Measurements from ENCODE around the gene HDAC10. TPM values are rescaled to one million over a fixed set of nuclear protein-coding genes. Genes with fewer than 3 reads are reported as not detected.
A peak's percentile ranks its signal among the peaks of the same experiment; 100 is the strongest.

HDAC10 gene
- total RNA-seq, 1 experiment from 2014 or later = 45.0 TPM

DNA sequence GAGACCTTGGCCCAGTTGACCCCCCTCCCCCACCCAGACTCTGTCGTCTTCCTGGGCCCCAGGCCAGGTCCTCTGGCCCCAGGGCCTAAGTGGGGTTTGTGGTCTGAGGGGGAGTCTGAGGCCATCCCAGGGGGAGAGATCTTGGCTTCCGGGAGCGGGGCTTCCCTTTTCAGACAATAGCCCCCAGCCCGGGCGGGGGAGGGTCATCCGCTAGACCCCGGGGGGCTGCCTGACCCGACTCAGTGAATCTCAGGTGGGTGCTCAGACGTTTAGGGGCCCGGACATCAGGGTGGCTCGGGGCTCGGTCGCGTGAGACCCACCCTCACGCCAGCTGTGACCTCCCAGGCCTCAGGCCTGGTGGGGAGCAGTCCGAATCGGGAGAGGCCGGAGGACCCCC is 18.5 kb upstream of the HDAC10 start:
- Histone ChIP-seq H2BK20ac (ENCODE audit: low read depth, low read length, poor library complexity, severe bottlenecking) (no peak overlapping the region), H4K5ac (ENCODE audit: insufficient read length, low read depth, low read length) (no peak overlapping the region), H3K14ac (ENCODE audit: insufficient read depth, low read length) (no peak overlapping the region), H3K9ac (ENCODE audit: extremely low read depth, insufficient read length, low read length) (no peak overlapping the region), H3K4ac (ENCODE audit: low read depth, low read length) (no peak overlapping the region), H4K20me1 (ENCODE audit: control insufficient read depth, insufficient read depth, insufficient read length) (no peaks in the 10 kb centered on the region), H3K79me2 (ENCODE audit: insufficient read depth, low read length) (no peaks in the 10 kb centered on the region), H3K23ac (ENCODE audit: insufficient read length, low read depth, low read length) (no peak overlapping the region), H3K27ac (ENCODE audit: insufficient read length, low read depth, low read length) (no peak overlapping the region), H2BK15ac (ENCODE audit: low read depth, low read length) (no peak overlapping the region), H3K56ac (ENCODE audit: insufficient read length, low read depth, low read length) (no peak overlapping the region), H2AFZ (ENCODE audit: low read length) (no peak overlapping the region), H3K4me2 (ENCODE audit: insufficient read depth, insufficient read length, low read length) (peak overlapping the region; percentile 18), H3T11ph (ENCODE audit: low read length) (no peak overlapping the region), H2AK5ac (ENCODE audit: insufficient read length, low read length) (no peak overlapping the region), H2BK120ac (ENCODE audit: low read depth, low read length, poor library complexity, severe bottlenecking) (no peak overlapping the region), H3K4me1 (ENCODE audit: insufficient read depth, low read length) (no peaks in the 10 kb centered on the region), H4K8ac (replicated peaks; ENCODE audit: insufficient read length, low read depth, low read length) (no peak overlapping the region), H3K23me2 (ENCODE audit: insufficient read length, low read depth, low read length, poor library complexity, severe bottlenecking) (peaks cover 5% of the 10 kb centered on the region), H3K9me3 (ENCODE audit: control insufficient read depth, low read depth, low read length) (no peaks in the 10 kb centered on the region), H4K91ac (ENCODE audit: insufficient read length, low read depth, low read length) (no peak overlapping the region), H3K27me3 (ENCODE audit: insufficient read depth, low read length) (peaks cover 15% of the 10 kb centered on the region; the same call in 1 of the 2 replicates), H3K18ac (ENCODE audit: insufficient read length, low read depth, low read length) (no peak overlapping the region), H2BK12ac (ENCODE audit: insufficient read length, low read depth, low read length) (no peak overlapping the region), H3K79me1 (ENCODE audit: insufficient read depth, low read depth, low read length, poor library complexity, severe bottlenecking) (no peaks in the 10 kb centered on the region), H2BK5ac (ENCODE audit: insufficient read length, low read length) (no peak overlapping the region)
- WGBS (ENCODE audit: extremely low coverage, insufficient read length, low lambda C conversion rate) = no CpG with 5 or more reads among the region's 18 CpGs
- DNase-seq = no peak
- Mint-ChIP-seq H3K27ac (no peak overlapping the region), H3K36me3 (ENCODE audit: insufficient read depth in 1 of 3, low read depth in 3 of 3) (peaks cover 0 to 7% (median 3%) of the 10 kb centered on the region in 3 experiments; a peak in 4 of 7 replicates), H3K27me3 (ENCODE audit: low read depth) (peaks cover 68% of the 10 kb centered on the region), H3K4me3 (peak overlapping the region; percentile 52 to 69), H3K9me3 (peaks cover 2 to 3% of the 10 kb centered on the region in 2 experiments; a peak in 2 of 5 replicates), H3K4me1 (peaks cover 2 to 9% of the 10 kb centered on the region in 2 experiments; a peak in 3 of 4 replicates)
- TF ChIP-seq, protein P1, sequence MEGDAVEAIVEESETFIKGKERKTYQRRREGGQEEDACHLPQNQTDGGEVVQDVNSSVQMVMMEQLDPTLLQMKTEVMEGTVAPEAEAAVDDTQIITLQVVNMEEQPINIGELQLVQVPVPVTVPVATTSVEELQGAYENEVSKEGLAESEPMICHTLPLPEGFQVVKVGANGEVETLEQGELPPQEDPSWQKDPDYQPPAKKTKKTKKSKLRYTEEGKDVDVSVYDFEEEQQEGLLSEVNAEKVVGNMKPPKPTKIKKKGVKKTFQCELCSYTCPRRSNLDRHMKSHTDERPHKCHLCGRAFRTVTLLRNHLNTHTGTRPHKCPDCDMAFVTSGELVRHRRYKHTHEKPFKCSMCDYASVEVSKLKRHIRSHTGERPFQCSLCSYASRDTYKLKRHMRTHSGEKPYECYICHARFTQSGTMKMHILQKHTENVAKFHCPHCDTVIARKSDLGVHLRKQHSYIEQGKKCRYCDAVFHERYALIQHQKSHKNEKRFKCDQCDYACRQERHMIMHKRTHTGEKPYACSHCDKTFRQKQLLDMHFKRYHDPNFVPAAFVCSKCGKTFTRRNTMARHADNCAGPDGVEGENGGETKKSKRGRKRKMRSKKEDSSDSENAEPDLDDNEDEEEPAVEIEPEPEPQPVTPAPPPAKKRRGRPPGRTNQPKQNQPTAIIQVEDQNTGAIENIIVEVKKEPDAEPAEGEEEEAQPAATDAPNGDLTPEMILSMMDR (conservative IDR thresholded peaks at IDR 0.05) = no peak

All from H9 (cell line).